GM12891 (cell line): ENCODE measurements around the gene C2orf76.
"Not testable (repeated sequence)": the region's sequence is repeated elsewhere in the genome, so short reads cannot be mapped to it uniquely, and the experiment has no call there.

ENCODE experiments used
- PAX5 ChIP-seq: IDR thresholded peaks from 2 replicates; pipeline ENCODE4 v1.6.1; 2011; ENCODE audit warnings: low read length, moderate library complexity, mild to moderate bottlenecking; ENCODE audit not compliant: insufficient read depth, severe bottlenecking
- POLR2A ChIP-seq: IDR thresholded peaks from 2 replicates; pipeline ENCODE4 v1.6.1; 2011; ENCODE audit warnings: low read depth, low read length, control low read depth
- POLR2AphosphoS5 ChIP-seq: IDR thresholded peaks from 2 replicates; pipeline ENCODE4 v1.6.1; 2011; ENCODE audit warnings: low read depth, low read length, control low read depth
- POU2F2 ChIP-seq: IDR thresholded peaks from 2 replicates; pipeline ENCODE4 v1.6.1; 2011; ENCODE audit warnings: low read depth, mild to moderate bottlenecking, control low read depth, low read length, moderate library complexity
- SPI1 ChIP-seq: IDR thresholded peaks from 2 replicates; pipeline ENCODE4 v1.6.1; 2011; ENCODE audit warnings: low read depth, low read length, control low read depth
- TAF1 ChIP-seq: IDR thresholded peaks from 2 replicates; pipeline ENCODE4 v1.6.1; 2011; ENCODE audit warnings: low read depth, low read length, control low read depth

GRCh38 chr2:119403618-119404017 lies 37.0 kb upstream of the C2orf76 start:
- not testable (repeated sequence) for TF ChIP-seq POLR2A, TAF1, POLR2AphosphoS5, SPI1, POU2F2, PAX5
